Upper lobe of left lung (tissue), 6 donors: ENCODE results near the gene NME5. TPM values are rescaled to one million over a fixed set of nuclear protein-coding genes. Genes with fewer than 3 reads are reported as not detected.

Experiments used
- ATAC-seq, 2 donors: fragments of 200-7000 bp; cut with Tn5 transposase; one replicate each; pipeline ENCODE4 v1.9.1; 2022; ENCODE audit warnings: mild to moderate bottlenecking in 2 of 2, moderate library complexity in 2 of 2; ENCODE audit not compliant: low FRiP score in 2 of 2
- DNase-seq, 2 donors: peaks; one replicate each; pipeline ENCODE4 v3.0.0-alpha.2; 2019 to 2020
- H3K27ac ChIP-seq, 4 donors: fragments of 200-600 bp; sonication (generic); one replicate each; pipeline ENCODE4 v1.5.1; 2016 to 2019
- H3K27me3 ChIP-seq, 4 donors: fragments of 200-600 bp; sonication (generic); one replicate each; pipeline ENCODE4 v1.5.1; 2017 to 2019
- H3K36me3 ChIP-seq, 4 donors: fragments of 200-600 bp; sonication (generic); one replicate each; pipeline ENCODE4 v1.5.1; 2016 to 2019
- H3K4me1 ChIP-seq, 4 donors: fragments of 200-600 bp; sonication (generic); one replicate each; pipeline ENCODE4 v1.5.1; 2018 to 2019
- H3K4me3 ChIP-seq, 4 donors: fragments of 200-600 bp; sonication (generic); one replicate each; pipeline ENCODE4 v1.5.1; 2017 to 2019; ENCODE audit warnings: mild to moderate bottlenecking in 2 of 4, moderate library complexity in 1 of 4
- H3K9me3 ChIP-seq, 4 donors: fragments of 200-600 bp; sonication (generic); one replicate each; pipeline ENCODE4 v1.5.1; 2018 to 2019
- EP300 ChIP-seq, 4 donors: sonication (generic); formaldehyde crosslinking; IDR thresholded peaks; one replicate each; pipeline ENCODE4 v1.5.1; 2017; ENCODE audit warnings: antibody characterized with exemption in 4 of 4, control low read depth in 2 of 4
- POLR2A ChIP-seq, 4 donors: fragments of 450-650 bp; IDR thresholded peaks; one replicate each; pipeline ENCODE4 v1.5.1; 2016 to 2017; ENCODE audit warnings: antibody characterized with exemption in 4 of 4, mild to moderate bottlenecking in 2 of 4
- POLR2AphosphoS5 ChIP-seq, 2 donors: sonication (generic); formaldehyde crosslinking; IDR thresholded peaks; one replicate each; pipeline ENCODE4 v1.5.1; 2017; ENCODE audit warnings: antibody characterized with exemption in 2 of 2
- WGBS, 2 donors: methylation state at CpG; one replicate each; pipeline ENCODE4 v1.1.5; 2017 to 2018; 5-methylcytosine and 5-hydroxymethylcytosine counted together
- total RNA-seq, 6 donors: library from RNA; depleted of rRNA in 4 of 6; stranded (reverse); fragments of >200 nt in 4 of 6; gene quantifications; one replicate each; pipeline versions ENCODE4 v1.1.0 to v1.2.1, GENCODE V29; 2016 to 2021
- TF ChIP-seq, protein P1 (sequence below), 6 experiments: fragments of 450-650 bp in 4 of 6; fragments of 200-600 bp in 2 of 6; sonication (generic) in 2 of 6; IDR thresholded peaks; one replicate each; pipeline ENCODE4 v1.5.1; 2016 to 2019; ENCODE audit warnings: antibody characterized with exemption in 6 of 6
- donor health status: DM: no; HTN: no; CAD: no; lungs with moderate emphysema.
- donor health status: DM: no; HTN: yes; CAD: no; lungs with severe emphysema.

Gene NME5
- total RNA-seq, 6 donors from 2014 or later = 1.6 to 22.8 (median 4.4) TPM; not detected in 1

DNA sequence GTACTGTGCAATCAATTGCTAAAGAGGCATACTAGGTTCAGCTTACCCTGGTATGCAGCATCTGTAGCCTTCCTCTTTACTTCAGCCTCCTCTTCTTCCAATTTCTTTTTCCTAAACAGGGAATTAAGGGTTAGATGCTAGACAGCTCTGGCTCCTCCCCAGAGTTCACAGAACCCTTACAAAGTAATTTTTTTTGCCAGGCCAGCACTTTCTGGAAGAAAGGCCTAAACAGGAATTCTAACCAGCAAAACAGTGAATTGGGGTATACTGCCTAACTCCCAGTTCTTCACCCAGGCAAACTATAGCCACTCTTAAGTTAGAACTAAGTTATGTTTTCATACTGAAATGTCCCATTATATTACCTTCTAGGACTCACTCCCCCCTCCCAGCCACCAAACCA is 31.1 kb upstream of the NME5 start:
- no peak overlapping the region for H3K4me3 ChIP-seq
- H3K36me3 ChIP-seq = peaks cover 57 to 99% (median 86%) of the 10 kb centered on the region in 4 donors
- DNase-seq (no peak), ATAC-seq (no peak)
- no peaks in the 10 kb centered on the region for H3K4me1 ChIP-seq
- H3K9me3 ChIP-seq = no peaks in the 10 kb centered on the region
- H3K27me3 ChIP-seq = no peaks in the 10 kb centered on the region
- no peak overlapping the region for H3K27ac ChIP-seq
- TF ChIP-seq, protein P1, sequence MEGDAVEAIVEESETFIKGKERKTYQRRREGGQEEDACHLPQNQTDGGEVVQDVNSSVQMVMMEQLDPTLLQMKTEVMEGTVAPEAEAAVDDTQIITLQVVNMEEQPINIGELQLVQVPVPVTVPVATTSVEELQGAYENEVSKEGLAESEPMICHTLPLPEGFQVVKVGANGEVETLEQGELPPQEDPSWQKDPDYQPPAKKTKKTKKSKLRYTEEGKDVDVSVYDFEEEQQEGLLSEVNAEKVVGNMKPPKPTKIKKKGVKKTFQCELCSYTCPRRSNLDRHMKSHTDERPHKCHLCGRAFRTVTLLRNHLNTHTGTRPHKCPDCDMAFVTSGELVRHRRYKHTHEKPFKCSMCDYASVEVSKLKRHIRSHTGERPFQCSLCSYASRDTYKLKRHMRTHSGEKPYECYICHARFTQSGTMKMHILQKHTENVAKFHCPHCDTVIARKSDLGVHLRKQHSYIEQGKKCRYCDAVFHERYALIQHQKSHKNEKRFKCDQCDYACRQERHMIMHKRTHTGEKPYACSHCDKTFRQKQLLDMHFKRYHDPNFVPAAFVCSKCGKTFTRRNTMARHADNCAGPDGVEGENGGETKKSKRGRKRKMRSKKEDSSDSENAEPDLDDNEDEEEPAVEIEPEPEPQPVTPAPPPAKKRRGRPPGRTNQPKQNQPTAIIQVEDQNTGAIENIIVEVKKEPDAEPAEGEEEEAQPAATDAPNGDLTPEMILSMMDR (IDR thresholded peaks at IDR 0.05) = no peak
- TF ChIP-seq POLR2AphosphoS5 (IDR thresholded peaks at IDR 0.05) (no peak), POLR2A (IDR thresholded peaks at IDR 0.05) (no peak), EP300 (IDR thresholded peaks at IDR 0.05) (no peak)

DNA sequence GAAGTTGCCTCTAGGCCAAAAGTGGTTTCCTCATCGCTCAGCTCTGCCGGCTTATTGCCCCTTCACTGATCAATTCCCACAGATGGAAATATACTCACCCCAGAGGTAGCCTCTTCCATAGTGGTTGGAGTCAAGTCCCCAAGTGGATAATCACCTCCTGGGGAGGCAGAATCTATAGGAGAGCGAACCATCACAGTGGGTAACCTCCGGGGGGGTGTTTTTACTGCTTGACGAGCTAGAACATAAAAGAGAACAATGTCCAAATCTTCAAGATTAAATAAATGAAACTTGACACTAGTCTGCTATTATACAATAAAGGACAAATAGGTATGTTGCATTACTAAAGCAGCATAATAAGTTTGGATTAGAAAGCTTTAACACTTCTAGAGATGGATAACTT is 29.9 kb upstream of the NME5 start:
- DNase-seq = no peak
- Histone ChIP-seq H3K27me3 (no peaks in the 10 kb centered on the region), H3K4me3 (no peak overlapping the region), H3K36me3 (peaks cover 63 to 99% (median 89%) of the 10 kb centered on the region in 4 donors), H3K27ac (no peak overlapping the region), H3K4me1 (no peaks in the 10 kb centered on the region), H3K9me3 (no peaks in the 10 kb centered on the region)
- WGBS, 2 donors = 90 to 97% methylated on average over 5 of the region's 5 CpGs
- no peak for ATAC-seq
- no peak for TF ChIP-seq EP300 (IDR thresholded peaks at IDR 0.05)
- no peak for TF ChIP-seq POLR2AphosphoS5 (IDR thresholded peaks at IDR 0.05)
- TF ChIP-seq, protein P1 (IDR thresholded peaks at IDR 0.05) = no peak
- TF ChIP-seq POLR2A (IDR thresholded peaks at IDR 0.05) = no peak

DNA sequence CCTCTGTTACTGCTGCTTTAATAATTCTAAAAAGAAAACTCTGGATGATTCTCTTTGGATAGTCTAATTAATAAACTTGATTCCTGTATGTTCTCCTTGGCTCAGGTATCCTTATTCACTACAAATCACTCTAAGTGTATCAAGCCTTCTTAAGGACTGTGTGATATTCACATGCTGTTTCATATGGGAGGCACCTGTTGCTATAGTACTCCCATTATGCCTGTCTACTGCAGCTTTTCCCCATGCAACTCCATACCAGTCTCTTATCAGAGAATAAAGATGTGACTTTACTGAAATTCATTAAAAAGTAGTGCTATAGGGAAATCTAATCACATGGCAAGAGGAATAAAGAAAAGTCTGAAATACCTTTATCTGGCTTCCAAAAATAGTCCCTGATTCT is 24.5 kb upstream of the NME5 start:
- Histone ChIP-seq H3K9me3 (no peaks in the 10 kb centered on the region), H3K4me1 (no peaks in the 10 kb centered on the region), H3K27ac (no peak overlapping the region), H3K27me3 (no peaks in the 10 kb centered on the region), H3K4me3 (no peak overlapping the region), H3K36me3 (peaks cover 86 to 100% (median 100%) of the 10 kb centered on the region in 4 donors)
- ATAC-seq (no peak), DNase-seq (no peak)
- TF ChIP-seq EP300 (IDR thresholded peaks at IDR 0.05) (no peak), POLR2AphosphoS5 (IDR thresholded peaks at IDR 0.05) (no peak), POLR2A (IDR thresholded peaks at IDR 0.05) (no peak)
- TF ChIP-seq, protein P1 (IDR thresholded peaks at IDR 0.05) = no peak

DNA sequence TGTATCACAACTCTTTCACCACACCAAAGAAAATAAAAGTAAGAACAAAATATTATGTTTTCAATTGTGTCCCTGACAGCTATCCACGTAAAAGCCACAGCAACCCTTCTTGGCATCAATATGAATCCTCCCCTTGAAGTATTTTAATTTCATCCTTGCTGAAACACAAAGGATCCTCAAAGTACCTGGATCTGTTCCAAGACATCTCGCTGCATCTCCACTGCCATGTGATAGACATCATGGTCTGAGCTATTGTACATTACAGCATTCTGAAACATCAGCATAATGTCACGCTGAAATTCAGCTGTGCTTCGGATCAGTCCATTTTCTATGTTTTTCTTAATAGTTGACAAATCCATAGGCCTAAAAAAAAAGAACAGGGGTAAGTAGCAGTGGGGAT is 21.5 kb upstream of the NME5 start:
- TF ChIP-seq POLR2A (IDR thresholded peaks at IDR 0.05) (no peak), EP300 (IDR thresholded peaks at IDR 0.05) (no peak), POLR2AphosphoS5 (IDR thresholded peaks at IDR 0.05) (no peak)
- TF ChIP-seq, protein P1 (IDR thresholded peaks at IDR 0.05) = no peak
- Histone ChIP-seq H3K9me3 (no peaks in the 10 kb centered on the region), H3K4me3 (no peak overlapping the region), H3K4me1 (no peaks in the 10 kb centered on the region), H3K36me3 (peaks cover 83 to 99% (median 94%) of the 10 kb centered on the region in 4 donors), H3K27ac (no peak overlapping the region), H3K27me3 (no peaks in the 10 kb centered on the region)
- no peak for DNase-seq
- ATAC-seq = no peak
- WGBS, 2 donors = 88 to 90% methylated on average over 4 of the region's 4 CpGs

DNA sequence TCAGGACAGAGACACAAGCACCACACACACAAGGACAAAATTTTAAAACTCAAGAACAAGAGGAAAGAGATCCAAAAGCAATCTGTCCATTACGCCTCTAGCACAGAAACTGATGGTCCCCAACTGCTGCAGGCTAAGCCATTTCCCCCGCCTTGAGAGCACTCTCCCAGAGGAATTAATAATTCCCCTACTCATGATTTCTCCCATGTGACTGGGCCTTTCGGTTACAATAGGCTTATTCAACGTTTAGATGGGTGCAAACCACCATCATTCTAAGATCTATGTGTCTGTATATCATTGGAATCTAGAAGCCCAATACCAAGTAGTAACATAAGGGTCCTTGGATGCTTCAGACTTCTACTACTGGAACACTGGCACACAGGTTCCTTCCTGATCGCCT is 20.4 kb upstream of the NME5 start:
- no peak for ATAC-seq
- 93 to 97% methylated on average over 5 of the region's 5 CpGs for WGBS, 2 donors
- H3K4me3 ChIP-seq = no peak overlapping the region

More for the DNA sequence above, 20.4 kb upstream of the NME5 start:
- no peak for TF ChIP-seq POLR2A (IDR thresholded peaks at IDR 0.05)
- TF ChIP-seq EP300 (IDR thresholded peaks at IDR 0.05) = no peak
- no peak for TF ChIP-seq POLR2AphosphoS5 (IDR thresholded peaks at IDR 0.05)
- Histone ChIP-seq H3K27me3 (no peaks in the 10 kb centered on the region), H3K4me1 (no peaks in the 10 kb centered on the region), H3K36me3 (peaks cover 75 to 89% (median 83%) of the 10 kb centered on the region in 4 donors), H3K9me3 (no peaks in the 10 kb centered on the region), H3K27ac (no peak overlapping the region)
- DNase-seq = no peak
